B cell (primary cell): ENCODE data around the gene ASPHD2. TPM values are rescaled to one million over a fixed set of nuclear protein-coding genes. Genes with fewer than 3 reads are reported as not detected.
A peak's percentile ranks its signal among the peaks of the same experiment; 100 is the strongest.

Experiments
- ATAC-seq: fragments of 200-7000 bp; cut with Tn5 transposase; one replicate; pipeline ENCODE4 v1.10.0; 2021; ENCODE audit warnings: low read depth, mild to moderate bottlenecking, moderate number of reproducible peaks, moderate library complexity
- CTCF ChIA-PET: fragments of 350-600 bp; sonication (Branson Sonifier 250); formaldehyde crosslinking; loops from one replicate; lab custom pipeline; 2021; ENCODE audit warnings: antibody characterized with exemption, inconsistent platforms; lab: Charles Lee
- POLR2A ChIA-PET: fragments of 350-600 bp; sonication (Branson Sonifier 250); formaldehyde crosslinking; loops from one replicate; lab custom pipeline; 2021; ENCODE audit warnings: antibody characterized with exemption; lab: Charles Lee
- DNase-seq: peaks from one replicate; pipeline ENCODE4 v3.0.0; 2013
- H2AFZ ChIP-seq: 2 replicates; pipeline ENCODE4 v1.6.1; 2012; ENCODE audit warnings: mild to moderate bottlenecking, low read depth, low read length; ENCODE audit not compliant: insufficient read depth, poor library complexity, severe bottlenecking
- H3K27ac ChIP-seq, 2 donors: 1 replicate in 1 of 2; 2 replicates in 1 of 2; pipeline ENCODE4 v1.5.1; 2012 to 2013; ENCODE audit warnings: low read length in 2 of 2, mild to moderate bottlenecking in 2 of 2, moderate library complexity in 1 of 2
- H3K27me3 ChIP-seq, 4 experiments: fragments of 200-600 bp in 1 of 4; sonication (generic) in 1 of 4; replicated peaks in 1 of 4; 1 replicate in 2 of 4; 2 replicates in 2 of 4; pipeline versions ENCODE4 v1.6.1 to v1.7.0; 2013 to 2016; ENCODE audit warnings: low read length in 3 of 4, mild to moderate bottlenecking in 2 of 4, mixed read lengths in 1 of 4, moderate library complexity in 1 of 4; ENCODE audit not compliant: insufficient read depth in 4 of 4, control insufficient read depth in 3 of 4; ENCODE audit errors: control extremely low read depth in 1 of 4
- H3K36me3 ChIP-seq, 2 experiments: replicated peaks in 1 of 2; 1 replicate in 1 of 2; 2 replicates in 1 of 2; pipeline versions ENCODE4 v1.6.1 to v1.7.1; 2013; ENCODE audit warnings: low read length in 1 of 2; ENCODE audit not compliant: insufficient read depth in 2 of 2, control insufficient read depth in 1 of 2; ENCODE audit errors: control extremely low read depth in 1 of 2, extremely low read depth in 1 of 2
- H3K4me1 ChIP-seq, 2 donors: fragments of 200-600 bp in 1 of 2; sonication (generic) in 1 of 2; 1 replicate in 1 of 2; 2 replicates in 1 of 2; pipeline versions ENCODE4 v1.5.1 to v1.6.1; 2013 to 2017; ENCODE audit warnings: low read length in 2 of 2; ENCODE audit not compliant: control insufficient read depth in 2 of 2, insufficient read depth in 2 of 2
- H3K4me2 ChIP-seq: replicated peaks from 2 replicates; pipeline ENCODE3; 2012; ENCODE audit warnings: mild to moderate bottlenecking, low read depth, low read length; ENCODE audit not compliant: poor library complexity, severe bottlenecking
- H3K4me3 ChIP-seq, 5 experiments: fragments of 200-600 bp in 1 of 5; sonication (generic) in 1 of 5; 1 replicate in 3 of 5; 2 replicates in 2 of 5; pipeline versions ENCODE4 v1.5.1 to v1.7.0; 2011 to 2016; ENCODE audit warnings: low read length in 4 of 5, mild to moderate bottlenecking in 4 of 5, low read depth in 2 of 5, control low read depth in 1 of 5, moderate library complexity in 1 of 5; ENCODE audit not compliant: insufficient read depth in 1 of 5; ENCODE audit errors: control extremely low read depth in 1 of 5, extremely low read depth in 1 of 5
- H3K79me2 ChIP-seq: fragments of 200-600 bp; sonication (generic); one replicate; pipeline ENCODE4 v1.6.0; 2016; ENCODE audit warnings: low read length; ENCODE audit not compliant: control insufficient read depth, insufficient read depth
- H3K9ac ChIP-seq: fragments of 200-600 bp; sonication (generic); 2 replicates; pipeline ENCODE4 v1.6.1; 2017; ENCODE audit warnings: mild to moderate bottlenecking, low read length, moderate library complexity
- H3K9me3 ChIP-seq, 3 donors: one replicate each; pipeline versions ENCODE4 v1.6.1 to v1.7.1; 2013; ENCODE audit warnings: low read length in 2 of 3; ENCODE audit not compliant: control insufficient read depth in 2 of 3, insufficient read depth in 1 of 3; ENCODE audit errors: control extremely low read depth in 1 of 3
- H4K20me1 ChIP-seq: 2 replicates; pipeline ENCODE4 v1.6.0; 2012; ENCODE audit warnings: mild to moderate bottlenecking, low read length; ENCODE audit not compliant: insufficient read depth, control insufficient read depth, poor library complexity, severe bottlenecking
- H3K27ac Mint-ChIP-seq: one replicate; pipeline ENCODE4 v1.8.0; 2021; ENCODE audit warnings: mixed read lengths
- H3K27me3 Mint-ChIP-seq: one replicate; pipeline ENCODE4 v1.8.0; 2021; ENCODE audit warnings: mixed read lengths
- H3K4me1 Mint-ChIP-seq: one replicate; pipeline ENCODE4 v1.8.0; 2021; ENCODE audit warnings: mixed read lengths
- H3K4me3 Mint-ChIP-seq: one replicate; pipeline ENCODE4 v1.8.0; 2021; ENCODE audit warnings: mixed read lengths
- H3K9me3 Mint-ChIP-seq: one replicate; pipeline ENCODE4 v1.8.0; 2022; ENCODE audit warnings: mixed read lengths; ENCODE audit not compliant: insufficient read depth
- EZH2 ChIP-seq: IDR thresholded peaks from 2 replicates; pipeline ENCODE4 v1.6.1; 2012; ENCODE audit warnings: borderline replicate concordance, low read depth, mild to moderate bottlenecking, moderate library complexity, low read length; ENCODE audit not compliant: insufficient read depth, poor library complexity, severe bottlenecking
- WGBS: methylation state at CpG from one replicate; pipeline ENCODE4 v1.1.5; 2013; ENCODE audit warnings: missing lambda C conversion rate; ENCODE audit not compliant: insufficient coverage; 5-methylcytosine and 5-hydroxymethylcytosine counted together
- intact Hi-C: fragments of 100-400 bp; cut with micrococcal nuclease; formaldehyde crosslinking; loops from one replicate; pipeline ENCODE4 v1.10.0; 2022
- polyA minus RNA-seq: library from RNA; depleted of rRNA, polyadenylated mRNA; stranded (reverse); fragments of >200 nt; gene quantifications from 2 replicates; pipeline ENCODE4 v1.2.3, GENCODE V29; 2012
- polyA plus RNA-seq: library from polyadenylated mRNA; depleted of rRNA; stranded (reverse); fragments of >200 nt; gene quantifications from 2 replicates; pipeline ENCODE4 v1.2.3, GENCODE V29; 2012
- total RNA-seq, 2 donors: library from RNA; stranded (reverse); fragments of 120-200 nt in 1 of 2; gene quantifications; 1 replicate in 1 of 2; 2 replicates in 1 of 2; pipeline versions ENCODE4 v1.2.3 to v1.2.4, GENCODE V29; 2013 to 2022
- TF ChIP-seq, protein P1 (sequence below): fragments of 200-600 bp; IDR thresholded peaks from one replicate; pipeline ENCODE4 v1.8.0; 2022; ENCODE audit warnings: antibody characterized with exemption, mild to moderate bottlenecking

ASPHD2 gene, protein sequence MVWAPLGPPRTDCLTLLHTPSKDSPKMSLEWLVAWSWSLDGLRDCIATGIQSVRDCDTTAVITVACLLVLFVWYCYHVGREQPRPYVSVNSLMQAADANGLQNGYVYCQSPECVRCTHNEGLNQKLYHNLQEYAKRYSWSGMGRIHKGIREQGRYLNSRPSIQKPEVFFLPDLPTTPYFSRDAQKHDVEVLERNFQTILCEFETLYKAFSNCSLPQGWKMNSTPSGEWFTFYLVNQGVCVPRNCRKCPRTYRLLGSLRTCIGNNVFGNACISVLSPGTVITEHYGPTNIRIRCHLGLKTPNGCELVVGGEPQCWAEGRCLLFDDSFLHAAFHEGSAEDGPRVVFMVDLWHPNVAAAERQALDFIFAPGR
- total RNA-seq (7.3 and 8.0 TPM in 2 replicates), polyA plus RNA-seq (5.7 and 9.7 TPM in 2 replicates), polyA minus RNA-seq (13.8 and 15.7 TPM in 2 replicates)
- total RNA-seq (2013) = 7.2 TPM

DNA sequence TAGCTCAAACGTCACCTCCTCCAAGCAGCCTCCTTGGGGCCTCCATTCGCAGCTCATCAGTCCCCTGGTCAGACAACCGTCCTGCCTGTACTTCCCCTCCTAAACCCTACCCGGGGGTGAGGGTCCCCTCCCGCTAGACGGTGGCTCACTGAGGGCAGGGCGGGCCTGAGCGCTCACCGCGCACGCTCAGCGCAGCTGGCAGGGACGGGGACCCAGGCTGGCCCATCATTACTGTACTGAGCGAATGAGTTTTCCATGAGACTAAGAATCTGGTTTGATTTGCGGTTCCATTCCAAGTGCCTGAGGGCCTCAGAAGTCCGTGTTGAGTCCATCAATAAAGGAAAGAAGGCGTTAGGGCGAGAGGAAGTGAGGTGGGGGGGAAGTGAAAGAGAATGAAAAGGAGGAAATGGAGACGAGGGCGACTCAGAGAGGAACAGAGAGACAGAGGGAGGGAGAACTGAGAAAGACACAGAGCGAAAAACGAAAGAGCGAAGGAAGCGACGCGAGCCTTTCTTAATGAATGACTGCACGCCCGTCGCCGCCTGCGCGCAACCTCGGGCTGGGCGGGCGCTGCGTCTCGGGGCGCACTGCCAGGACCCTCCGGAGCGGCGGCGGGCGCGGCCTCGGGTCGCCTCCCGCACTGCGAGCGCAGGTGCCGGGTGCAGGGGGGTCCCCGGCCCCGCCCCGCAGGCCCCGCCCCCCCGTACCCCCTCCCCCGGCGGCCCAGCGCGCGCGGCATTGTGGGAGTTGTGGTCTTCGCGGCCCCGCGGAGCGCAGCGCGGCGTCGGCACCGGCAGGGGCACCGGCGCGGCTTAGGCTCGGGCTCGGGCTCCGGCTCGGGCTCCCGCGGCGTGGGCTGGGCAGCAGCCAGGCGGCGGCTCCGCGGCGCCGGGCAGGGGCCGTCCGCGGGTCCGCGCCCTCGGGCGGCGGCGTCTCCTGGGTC lies at the start of gene ASPHD2:
ASPHD2 (plus strand) TSS at position 746 of the 943 bp plus-strand sequence. CDS start 4,356 bp downstream, outside the sequence.
- TF ChIP-seq EZH2 = no peak
- TF ChIP-seq, protein P1, sequence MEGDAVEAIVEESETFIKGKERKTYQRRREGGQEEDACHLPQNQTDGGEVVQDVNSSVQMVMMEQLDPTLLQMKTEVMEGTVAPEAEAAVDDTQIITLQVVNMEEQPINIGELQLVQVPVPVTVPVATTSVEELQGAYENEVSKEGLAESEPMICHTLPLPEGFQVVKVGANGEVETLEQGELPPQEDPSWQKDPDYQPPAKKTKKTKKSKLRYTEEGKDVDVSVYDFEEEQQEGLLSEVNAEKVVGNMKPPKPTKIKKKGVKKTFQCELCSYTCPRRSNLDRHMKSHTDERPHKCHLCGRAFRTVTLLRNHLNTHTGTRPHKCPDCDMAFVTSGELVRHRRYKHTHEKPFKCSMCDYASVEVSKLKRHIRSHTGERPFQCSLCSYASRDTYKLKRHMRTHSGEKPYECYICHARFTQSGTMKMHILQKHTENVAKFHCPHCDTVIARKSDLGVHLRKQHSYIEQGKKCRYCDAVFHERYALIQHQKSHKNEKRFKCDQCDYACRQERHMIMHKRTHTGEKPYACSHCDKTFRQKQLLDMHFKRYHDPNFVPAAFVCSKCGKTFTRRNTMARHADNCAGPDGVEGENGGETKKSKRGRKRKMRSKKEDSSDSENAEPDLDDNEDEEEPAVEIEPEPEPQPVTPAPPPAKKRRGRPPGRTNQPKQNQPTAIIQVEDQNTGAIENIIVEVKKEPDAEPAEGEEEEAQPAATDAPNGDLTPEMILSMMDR = no peak
- peak; percentile 78 for ATAC-seq
- peak; percentile 95 for DNase-seq
- CTCF ChIA-PET = no interaction called here
- POLR2A ChIA-PET = interaction anchor here (0.7 to 1.8 kb wide), 4 partner anchors 13 to 245 kb away, joined by 3 to 5 read pairs (median 4); partner anchors contain the start of genes HPS4 and SRRD
- Histone ChIP-seq H3K36me3 (peaks cover 0 to 4% of the 10 kb centered on the region in 2 experiments), H3K4me1 (peaks cover 45 to 48% of the 10 kb centered on the region in 2 donors), H3K27me3 (no peaks in the 10 kb centered on the region), H2AFZ (peak within 1 kb of the TSS; percentile 99), H4K20me1 (no peaks in the 10 kb centered on the region), H3K9ac (peak within 1 kb of the TSS; percentile 96), H3K4me2 (peak within 1 kb of the TSS; percentile 99), H3K27ac (peak within 1 kb of the TSS; percentile 88 to 98), H3K4me3 (peak within 1 kb of the TSS; percentile 30 to 100 (median 82)), H3K79me2 (peaks cover 40% of the 10 kb centered on the region), H3K9me3 (peaks cover 0 to 3% (median 0%) of the 10 kb centered on the region in 3 donors)
- intact Hi-C loops = loop anchor here (1.0 to 2.0 kb wide), 5 partner anchors 55 to 244 kb away; partner anchors contain the start of genes HPS4, SRRD, TFIP11 and TPST2
- H3K9me3 Mint-ChIP-seq = peaks cover under 1% of the 10 kb centered on the region
- H3K4me1 Mint-ChIP-seq = peaks cover 55% of the 10 kb centered on the region
- H3K4me3 Mint-ChIP-seq = peak within 1 kb of the TSS; percentile 90
- peak within 1 kb of the TSS; percentile 97 for H3K27ac Mint-ChIP-seq
- WGBS = under 1% methylated on average over 91 of the region's 96 CpGs
- no peaks in the 10 kb centered on the region for H3K27me3 Mint-ChIP-seq
